Pancreas (tissue), 10 donors: ENCODE results near the gene SLC6A1. TPM values are rescaled to one million over a fixed set of nuclear protein-coding genes. Genes with fewer than 3 reads are reported as not detected.

ENCODE experiments used
- ATAC-seq, 4 donors: fragments of 200-7000 bp; cut with Tn5 transposase; one replicate each; pipeline versions ENCODE4 v1.8.0 to v1.9.1; 2020; ENCODE audit warnings: mild to moderate bottlenecking in 4 of 4, moderate library complexity in 4 of 4
- DNase-seq, 6 donors: peaks; one replicate each; pipeline ENCODE4 v3.0.0-alpha.2; 2020
- FAIRE-seq: peaks from 2 replicates; lab custom pipeline; 2012; peaks lifted over from hg19 to GRCh38; lab: Jason Lieb, UNC
- H3K27ac ChIP-seq, 4 donors: fragments of 200-600 bp; sonication (generic); 1 replicate in 3 of 4; 2 replicates in 1 of 4; pipeline versions ENCODE4 v1.5.0 to v1.8.0; 2020
- H3K27me3 ChIP-seq, 4 donors: fragments of 200-600 bp; one replicate each; pipeline ENCODE4 v1.8.0; 2021
- H3K36me3 ChIP-seq, 3 donors: fragments of 200-600 bp; sonication (generic) in 1 of 3; one replicate each; pipeline versions ENCODE4 v1.5.0 to v1.8.0; 2020 to 2021
- H3K4me1 ChIP-seq, 3 donors: fragments of 200-600 bp; one replicate each; pipeline ENCODE4 v1.8.0; 2021
- H3K4me3 ChIP-seq, 4 donors: fragments of 200-600 bp; sonication (generic) in 2 of 4; one replicate each; pipeline versions ENCODE4 v1.5.0 to v1.8.0; 2020 to 2021
- H3K9me3 ChIP-seq, 4 donors: fragments of 200-600 bp; one replicate each; pipeline ENCODE4 v1.8.0; 2021
- CTCF ChIP-seq, 4 donors: fragments of 200-600 bp; sonication (generic) in 3 of 4; IDR thresholded peaks; one replicate each; pipeline versions ENCODE4 v1.5.0 to v1.8.0; 2021; ENCODE audit warnings: antibody characterized with exemption in 4 of 4
- WGBS, 2 donors: extraction: QIAGEN DNeasy Blood & Tissue Kit; methylation state at CpG; one replicate each; pipeline ENCODE4 v1.1.7; 2013; 5-methylcytosine and 5-hydroxymethylcytosine counted together
- intact Hi-C, 3 donors: fragments of 100-400 bp; cut with DNase I; formaldehyde crosslinking; loops; one replicate each; pipeline versions ENCODE4 v1.11.1 to v1.14.2; 2022
- polyA plus RNA-seq, 2 donors: library from polyadenylated mRNA; stranded (reverse); fragments of 200-250 nt; gene quantifications; one replicate each; pipeline ENCODE4 v1.2.3, GENCODE V29; 2013
- total RNA-seq, 6 donors: library from RNA; stranded (reverse); fragmentation: NEBNext Ultra II Directional in 4 of 6; extraction: Animal tissue kit (Norgen Biotek cat#: 25700) in 4 of 6; gene quantifications; one replicate each; pipeline versions ENCODE4 v1.2.1 to v1.2.4, GENCODE V29; 2021 to 2023
- donor health status: healthy with polysubstance abuse.
- donor health status: DM: no; HTN: no; CAD: no; lungs with moderate emphysema.
- donor health status: DM: no; HTN: no; CAD: no.
- donor health status: control.
- donor health status: control.
- donor health status: Bipolar disorder and iron deficiency.
- donor health status: DM: yes; HTN: yes; CAD: no.
- donor health status: DM: no; HTN: no; CAD: no.
- donor health status: DM: no; HTN: no; CAD: no.
- donor health status: DM: yes; HTN: yes; CAD: no.

SLC6A1 gene
- total and polyA plus RNA-seq, 8 donors: 0.19 to 1.7 (median 0.35) TPM; not detected in 1

GRCh38 chr3:10999221-11000107 is 6.9 kb downstream of the SLC6A1 start:
- no peaks in the 10 kb centered on the region for H3K27me3 ChIP-seq
- H3K9me3 ChIP-seq: no peaks in the 10 kb centered on the region
- ATAC-seq: no peak
- 63 to 71% methylated on average over 15 of the region's 15 CpGs for WGBS, 2 donors
- H3K27ac ChIP-seq: no peak overlapping the region
- no peak for DNase-seq
- no peak for TF ChIP-seq CTCF (IDR thresholded peaks at IDR 0.05)
- no peak overlapping the region for H3K4me3 ChIP-seq
- peaks cover 0 to 8% (median 0%) of the 10 kb centered on the region in 3 donors for H3K4me1 ChIP-seq
- H3K36me3 ChIP-seq: no peaks in the 10 kb centered on the region
- no peak for FAIRE-seq
- intact Hi-C loops: no loop called here

- no peak for TF ChIP-seq CTCF (IDR thresholded peaks at IDR 0.05)
- H3K9me3 ChIP-seq: no peaks in the 10 kb centered on the region
- H3K4me3 ChIP-seq: no peak overlapping the region
- WGBS, 2 donors: 28 to 40% methylated on average over 2 of the region's 2 CpGs
- H3K36me3 ChIP-seq: no peaks in the 10 kb centered on the region
- H3K27me3 ChIP-seq: no peaks in the 10 kb centered on the region
- intact Hi-C loops: no loop called here
- H3K27ac ChIP-seq: no peak overlapping the region
- DNase-seq (no peak), FAIRE-seq (no peak), ATAC-seq (no peak)
- H3K4me1 ChIP-seq: peaks cover 0 to 8% (median 0%) of the 10 kb centered on the region in 3 donors
Observed at GRCh38 chr3:11000528-11000927, 8.0 kb downstream of the SLC6A1 start.

DNA sequence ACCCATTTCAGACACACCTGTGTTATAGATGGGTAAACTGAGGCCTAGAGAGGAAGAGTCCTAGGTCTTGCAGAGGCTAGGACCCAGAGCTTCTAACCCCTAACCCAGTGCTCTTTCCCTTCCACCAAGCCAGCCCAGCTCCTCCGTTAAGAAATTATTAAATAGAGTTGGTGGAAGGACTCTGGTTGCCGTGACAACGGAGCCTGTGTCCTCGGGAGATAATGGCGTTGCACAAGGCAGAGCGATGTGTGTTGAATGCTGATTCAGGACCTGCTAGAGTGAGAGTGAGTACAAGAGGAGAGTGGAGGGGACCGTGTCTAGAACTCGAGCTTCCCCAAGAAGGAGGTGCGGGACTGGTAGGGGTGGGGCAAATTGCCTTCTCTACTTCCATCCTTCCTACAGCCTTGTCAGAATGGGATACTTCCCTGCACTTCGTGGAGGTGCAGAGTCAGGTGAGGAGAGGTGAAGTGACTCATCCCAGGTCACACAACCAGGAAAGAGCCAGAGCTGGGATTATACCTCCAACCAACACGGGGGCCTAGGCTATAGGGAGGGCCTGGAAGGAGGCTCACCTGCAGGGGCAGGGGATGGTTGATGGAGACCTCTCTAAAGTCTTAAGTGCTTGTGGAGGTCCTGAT is 8.6 kb downstream of the SLC6A1 start:
- Histone ChIP-seq H3K27ac (no peak overlapping the region), H3K36me3 (no peaks in the 10 kb centered on the region), H3K27me3 (no peaks in the 10 kb centered on the region), H3K4me3 (no peak overlapping the region), H3K9me3 (no peaks in the 10 kb centered on the region), H3K4me1 (peaks cover 0 to 8% (median 0%) of the 10 kb centered on the region in 3 donors)
- no peak for TF ChIP-seq CTCF (IDR thresholded peaks at IDR 0.05)
- DNase-seq: no peak
- 29 to 35% methylated on average over 11 of the region's 11 CpGs for WGBS, 2 donors
- ATAC-seq: peak in 2 of 4 donors; percentile 19 to 52
- no peak for FAIRE-seq
- intact Hi-C loops: no loop called here

DNA sequence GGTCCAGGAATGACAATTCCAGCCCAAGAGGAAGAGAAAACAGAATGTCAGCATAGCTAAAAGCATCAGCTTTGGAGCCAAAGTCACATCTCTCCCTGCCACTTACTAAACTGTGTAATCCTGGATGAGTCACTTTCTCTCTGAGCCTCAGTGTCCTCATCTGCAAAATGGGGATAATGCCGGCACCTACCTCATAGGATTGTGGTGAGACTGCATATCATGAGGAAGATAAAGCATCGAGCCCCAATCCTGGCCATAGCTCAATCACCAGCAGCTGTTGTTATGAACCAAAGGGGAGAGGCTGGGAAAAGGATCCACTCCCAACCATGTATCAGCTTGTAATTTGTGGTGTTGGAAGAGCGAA is 9.1 kb downstream of the SLC6A1 start:
- ATAC-seq (no peak), DNase-seq (no peak), FAIRE-seq (no peak)
- Histone ChIP-seq H3K4me1 (peaks cover 0 to 8% (median 0%) of the 10 kb centered on the region in 3 donors), H3K27me3 (no peaks in the 10 kb centered on the region), H3K4me3 (no peak overlapping the region), H3K36me3 (no peaks in the 10 kb centered on the region), H3K9me3 (no peaks in the 10 kb centered on the region), H3K27ac (no peak overlapping the region)
- intact Hi-C loops: no loop called here
- WGBS, 2 donors: 71 to 82% methylated on average over 3 of the region's 3 CpGs
- no peak for TF ChIP-seq CTCF (IDR thresholded peaks at IDR 0.05)
